B cell (primary cell): ENCODE measurements around the gene TMPRSS13. TPM values are rescaled to one million over a fixed set of nuclear protein-coding genes. Genes with fewer than 3 reads are reported as not detected.

Source experiments
- ATAC-seq: fragments of 200-7000 bp; cut with Tn5 transposase; one replicate; pipeline ENCODE4 v1.10.0; 2021; ENCODE audit warnings: low read depth, mild to moderate bottlenecking, moderate number of reproducible peaks, moderate library complexity
- CTCF ChIA-PET: fragments of 350-600 bp; sonication (Branson Sonifier 250); formaldehyde crosslinking; loops from one replicate; lab custom pipeline; 2021; ENCODE audit warnings: antibody characterized with exemption, inconsistent platforms; lab: Charles Lee
- POLR2A ChIA-PET: fragments of 350-600 bp; sonication (Branson Sonifier 250); formaldehyde crosslinking; loops from one replicate; lab custom pipeline; 2021; ENCODE audit warnings: antibody characterized with exemption; lab: Charles Lee
- DNase-seq: peaks from one replicate; pipeline ENCODE4 v3.0.0; 2013
- H2AFZ ChIP-seq: 2 replicates; pipeline ENCODE4 v1.6.1; 2012; ENCODE audit warnings: mild to moderate bottlenecking, low read depth, low read length; ENCODE audit not compliant: insufficient read depth, poor library complexity, severe bottlenecking
- H3K27ac ChIP-seq, 2 donors: 1 replicate in 1 of 2; 2 replicates in 1 of 2; pipeline ENCODE4 v1.5.1; 2012 to 2013; ENCODE audit warnings: low read length in 2 of 2, mild to moderate bottlenecking in 2 of 2, moderate library complexity in 1 of 2
- H3K27me3 ChIP-seq, 4 experiments: fragments of 200-600 bp in 1 of 4; sonication (generic) in 1 of 4; replicated peaks in 1 of 4; 1 replicate in 2 of 4; 2 replicates in 2 of 4; pipeline versions ENCODE4 v1.6.1 to v1.7.0; 2013 to 2016; ENCODE audit warnings: low read length in 3 of 4, mild to moderate bottlenecking in 2 of 4, mixed read lengths in 1 of 4, moderate library complexity in 1 of 4; ENCODE audit not compliant: insufficient read depth in 4 of 4, control insufficient read depth in 3 of 4; ENCODE audit errors: control extremely low read depth in 1 of 4
- H3K36me3 ChIP-seq, 2 experiments: replicated peaks in 1 of 2; 1 replicate in 1 of 2; 2 replicates in 1 of 2; pipeline versions ENCODE4 v1.6.1 to v1.7.1; 2013; ENCODE audit warnings: low read length in 1 of 2; ENCODE audit not compliant: insufficient read depth in 2 of 2, control insufficient read depth in 1 of 2; ENCODE audit errors: control extremely low read depth in 1 of 2, extremely low read depth in 1 of 2
- H3K4me1 ChIP-seq, 2 donors: fragments of 200-600 bp in 1 of 2; sonication (generic) in 1 of 2; 1 replicate in 1 of 2; 2 replicates in 1 of 2; pipeline versions ENCODE4 v1.5.1 to v1.6.1; 2013 to 2017; ENCODE audit warnings: low read length in 2 of 2; ENCODE audit not compliant: control insufficient read depth in 2 of 2, insufficient read depth in 2 of 2
- H3K4me2 ChIP-seq: replicated peaks from 2 replicates; pipeline ENCODE3; 2012; ENCODE audit warnings: mild to moderate bottlenecking, low read depth, low read length; ENCODE audit not compliant: poor library complexity, severe bottlenecking
- H3K4me3 ChIP-seq, 5 experiments: fragments of 200-600 bp in 1 of 5; sonication (generic) in 1 of 5; 1 replicate in 3 of 5; 2 replicates in 2 of 5; pipeline versions ENCODE4 v1.5.1 to v1.7.0; 2011 to 2016; ENCODE audit warnings: low read length in 4 of 5, mild to moderate bottlenecking in 4 of 5, low read depth in 2 of 5, control low read depth in 1 of 5, moderate library complexity in 1 of 5; ENCODE audit not compliant: insufficient read depth in 1 of 5; ENCODE audit errors: control extremely low read depth in 1 of 5, extremely low read depth in 1 of 5
- H3K79me2 ChIP-seq: fragments of 200-600 bp; sonication (generic); one replicate; pipeline ENCODE4 v1.6.0; 2016; ENCODE audit warnings: low read length; ENCODE audit not compliant: control insufficient read depth, insufficient read depth
- H3K9ac ChIP-seq: fragments of 200-600 bp; sonication (generic); 2 replicates; pipeline ENCODE4 v1.6.1; 2017; ENCODE audit warnings: mild to moderate bottlenecking, low read length, moderate library complexity
- H3K9me3 ChIP-seq, 3 donors: one replicate each; pipeline versions ENCODE4 v1.6.1 to v1.7.1; 2013; ENCODE audit warnings: low read length in 2 of 3; ENCODE audit not compliant: control insufficient read depth in 2 of 3, insufficient read depth in 1 of 3; ENCODE audit errors: control extremely low read depth in 1 of 3
- H4K20me1 ChIP-seq: 2 replicates; pipeline ENCODE4 v1.6.0; 2012; ENCODE audit warnings: mild to moderate bottlenecking, low read length; ENCODE audit not compliant: insufficient read depth, control insufficient read depth, poor library complexity, severe bottlenecking
- H3K27ac Mint-ChIP-seq: one replicate; pipeline ENCODE4 v1.8.0; 2021; ENCODE audit warnings: mixed read lengths
- H3K27me3 Mint-ChIP-seq: one replicate; pipeline ENCODE4 v1.8.0; 2021; ENCODE audit warnings: mixed read lengths
- H3K4me1 Mint-ChIP-seq: one replicate; pipeline ENCODE4 v1.8.0; 2021; ENCODE audit warnings: mixed read lengths
- H3K4me3 Mint-ChIP-seq: one replicate; pipeline ENCODE4 v1.8.0; 2021; ENCODE audit warnings: mixed read lengths
- H3K9me3 Mint-ChIP-seq: one replicate; pipeline ENCODE4 v1.8.0; 2022; ENCODE audit warnings: mixed read lengths; ENCODE audit not compliant: insufficient read depth
- EZH2 ChIP-seq: IDR thresholded peaks from 2 replicates; pipeline ENCODE4 v1.6.1; 2012; ENCODE audit warnings: borderline replicate concordance, low read depth, mild to moderate bottlenecking, moderate library complexity, low read length; ENCODE audit not compliant: insufficient read depth, poor library complexity, severe bottlenecking
- WGBS: methylation state at CpG from one replicate; pipeline ENCODE4 v1.1.5; 2013; ENCODE audit warnings: missing lambda C conversion rate; ENCODE audit not compliant: insufficient coverage; 5-methylcytosine and 5-hydroxymethylcytosine counted together
- intact Hi-C: fragments of 100-400 bp; cut with micrococcal nuclease; formaldehyde crosslinking; loops from one replicate; pipeline ENCODE4 v1.10.0; 2022
- polyA plus RNA-seq: library from polyadenylated mRNA; depleted of rRNA; stranded (reverse); fragments of >200 nt; gene quantifications from 2 replicates; pipeline ENCODE4 v1.2.3, GENCODE V29; 2012
- total RNA-seq, 2 donors: library from RNA; stranded (reverse); fragments of 120-200 nt in 1 of 2; gene quantifications; 1 replicate in 1 of 2; 2 replicates in 1 of 2; pipeline versions ENCODE4 v1.2.3 to v1.2.4, GENCODE V29; 2013 to 2022
- TF ChIP-seq, protein P1 (sequence below): fragments of 200-600 bp; IDR thresholded peaks from one replicate; pipeline ENCODE4 v1.8.0; 2022; ENCODE audit warnings: antibody characterized with exemption, mild to moderate bottlenecking

The TMPRSS13 gene
- total and polyA plus RNA-seq, 2 donors (not counting 1 experiment from before 2014, with no cell fraction given) = 2.4 to 8.0 TPM

DNA sequence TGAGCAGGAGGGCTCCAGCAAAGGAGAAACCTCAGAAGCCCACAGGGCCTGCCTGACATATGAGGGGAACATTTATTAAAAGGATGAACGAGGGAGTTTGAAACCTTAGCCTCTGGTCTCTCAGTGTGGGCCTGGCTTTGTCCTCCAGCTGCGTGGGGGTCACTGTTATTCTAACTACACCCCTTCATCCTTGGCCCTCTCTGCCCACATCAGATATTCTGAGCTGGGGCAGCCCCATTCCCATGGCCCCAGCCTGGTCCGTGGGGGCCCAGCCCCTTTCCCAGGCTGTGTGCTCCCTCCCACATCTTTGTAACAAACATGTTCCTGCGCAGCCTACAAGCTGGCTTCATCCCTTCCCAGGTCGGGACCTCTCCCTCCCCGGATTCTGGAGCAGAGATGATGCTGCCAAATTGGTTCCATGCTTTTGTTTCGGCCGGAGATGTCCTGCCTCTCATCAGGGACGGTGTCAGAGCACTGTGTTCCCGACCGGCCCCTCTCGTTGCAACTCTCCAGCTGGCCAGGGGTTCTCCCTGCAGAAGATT lies 56.7 kb downstream of the TMPRSS13 start:
- intact Hi-C loops = no loop called here
- H3K4me1 Mint-ChIP-seq = peaks cover 26% of the 10 kb centered on the region
- ATAC-seq (no peak), DNase-seq (no peak)
- Histone ChIP-seq H3K27ac (no peak overlapping the region), H3K4me3 (no peak overlapping the region), H4K20me1 (no peaks in the 10 kb centered on the region), H3K36me3 (no peaks in the 10 kb centered on the region), H3K4me1 (peaks cover 24 to 38% of the 10 kb centered on the region in 2 donors), H3K4me2 (no peak overlapping the region), H3K9me3 (peaks cover 0 to 7% (median 0%) of the 10 kb centered on the region in 3 donors), H3K79me2 (no peaks in the 10 kb centered on the region), H3K27me3 (peaks cover 0 to 59% (median 33%) of the 10 kb centered on the region in 4 experiments), H3K9ac (no peak overlapping the region), H2AFZ (no peak overlapping the region)
- H3K9me3 Mint-ChIP-seq = no peaks in the 10 kb centered on the region
- TF ChIP-seq EZH2 = no peak
- TF ChIP-seq, protein P1, sequence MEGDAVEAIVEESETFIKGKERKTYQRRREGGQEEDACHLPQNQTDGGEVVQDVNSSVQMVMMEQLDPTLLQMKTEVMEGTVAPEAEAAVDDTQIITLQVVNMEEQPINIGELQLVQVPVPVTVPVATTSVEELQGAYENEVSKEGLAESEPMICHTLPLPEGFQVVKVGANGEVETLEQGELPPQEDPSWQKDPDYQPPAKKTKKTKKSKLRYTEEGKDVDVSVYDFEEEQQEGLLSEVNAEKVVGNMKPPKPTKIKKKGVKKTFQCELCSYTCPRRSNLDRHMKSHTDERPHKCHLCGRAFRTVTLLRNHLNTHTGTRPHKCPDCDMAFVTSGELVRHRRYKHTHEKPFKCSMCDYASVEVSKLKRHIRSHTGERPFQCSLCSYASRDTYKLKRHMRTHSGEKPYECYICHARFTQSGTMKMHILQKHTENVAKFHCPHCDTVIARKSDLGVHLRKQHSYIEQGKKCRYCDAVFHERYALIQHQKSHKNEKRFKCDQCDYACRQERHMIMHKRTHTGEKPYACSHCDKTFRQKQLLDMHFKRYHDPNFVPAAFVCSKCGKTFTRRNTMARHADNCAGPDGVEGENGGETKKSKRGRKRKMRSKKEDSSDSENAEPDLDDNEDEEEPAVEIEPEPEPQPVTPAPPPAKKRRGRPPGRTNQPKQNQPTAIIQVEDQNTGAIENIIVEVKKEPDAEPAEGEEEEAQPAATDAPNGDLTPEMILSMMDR = no peak
- 81% methylated on average over 12 of the region's 12 CpGs for WGBS
- CTCF ChIA-PET = interaction anchor here (1.1 to 1.4 kb wide), 2 partner anchors 12 to 175 kb away, joined by 3 read pairs; no protein-coding TSS in a partner anchor
- peaks cover 49% of the 10 kb centered on the region for H3K27me3 Mint-ChIP-seq
- no peak overlapping the region for H3K4me3 Mint-ChIP-seq
- POLR2A ChIA-PET = no interaction called here
- no peak overlapping the region for H3K27ac Mint-ChIP-seq

DNA sequence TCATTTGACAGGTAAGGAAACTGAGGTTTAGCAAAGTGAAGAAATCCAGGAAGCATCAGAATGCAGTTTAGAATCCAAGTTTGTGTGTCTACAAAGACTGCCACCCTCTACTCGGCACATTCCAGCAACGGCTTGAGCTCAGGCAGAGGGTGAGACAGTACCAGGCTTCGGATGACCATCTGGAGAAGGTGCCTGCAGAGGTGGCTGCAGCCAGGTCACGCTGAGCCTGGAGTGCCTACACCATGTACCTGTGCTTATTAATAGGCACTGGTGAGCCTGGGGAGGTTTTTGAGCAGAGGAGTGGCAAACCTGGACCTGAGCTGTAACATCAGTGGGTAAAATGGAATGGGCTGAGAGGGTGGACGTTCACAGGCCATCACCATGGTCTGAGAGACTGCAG lies 57.4 kb downstream of the TMPRSS13 start:
- 77% methylated on average over 5 of the region's 5 CpGs for WGBS
- ATAC-seq = no peak

More for the DNA sequence above, 57.4 kb downstream of the TMPRSS13 start:
- intact Hi-C loops = no loop called here
- Histone ChIP-seq H2AFZ (no peak overlapping the region), H3K9ac (no peak overlapping the region), H3K4me1 (peaks cover 21 to 30% of the 10 kb centered on the region in 2 donors), H3K27me3 (peaks cover 0 to 56% (median 27%) of the 10 kb centered on the region in 4 experiments), H3K4me2 (no peak overlapping the region), H3K36me3 (no peaks in the 10 kb centered on the region), H3K9me3 (peaks cover 0 to 3% (median 0%) of the 10 kb centered on the region in 3 donors), H4K20me1 (no peaks in the 10 kb centered on the region), H3K27ac (no peak overlapping the region), H3K79me2 (no peaks in the 10 kb centered on the region), H3K4me3 (no peak overlapping the region)
- POLR2A ChIA-PET = no interaction called here
- peaks cover 21% of the 10 kb centered on the region for H3K4me1 Mint-ChIP-seq
- no peak for DNase-seq
- CTCF ChIA-PET = interaction anchor here (1.5 kb wide), 1 partner anchor 75 kb away, joined by 3 read pairs; no protein-coding TSS in a partner anchor
- TF ChIP-seq, protein P1 = no peak
- no peak for TF ChIP-seq EZH2
- H3K4me3 Mint-ChIP-seq = no peak overlapping the region
- no peaks in the 10 kb centered on the region for H3K9me3 Mint-ChIP-seq
- no peak overlapping the region for H3K27ac Mint-ChIP-seq
- peaks cover 47% of the 10 kb centered on the region for H3K27me3 Mint-ChIP-seq
